ENCODE results near the gene TMEM185B.

Gene TMEM185B

DNA sequence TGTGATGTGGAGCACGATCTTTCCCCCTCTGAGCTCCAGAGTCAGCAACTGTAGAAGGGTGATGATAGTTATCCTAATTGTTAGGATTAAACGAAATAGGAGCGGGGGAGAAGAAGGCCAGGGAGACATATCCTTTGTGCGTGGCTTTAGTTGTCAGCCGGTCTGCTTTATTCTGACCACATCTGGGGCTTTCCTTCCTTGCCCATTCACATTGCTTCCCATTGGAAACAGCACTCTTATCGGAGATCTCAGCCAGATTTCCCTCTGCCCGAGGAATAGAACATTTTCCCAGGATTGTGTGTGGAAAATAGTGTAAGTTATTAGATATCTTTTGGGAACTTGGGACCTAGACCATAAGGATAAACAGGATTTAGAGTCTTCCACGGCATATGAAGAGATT is 31.0 kb upstream of the TMEM185B start:
- no peaks in the 10 kb centered on the region for H3K9me3 ChIP-seq
- no peaks in the 10 kb centered on the region for H3K27me3 ChIP-seq
- peak overlapping the region; percentile 100 for H3K27ac ChIP-seq
- H3K4me1 ChIP-seq (ENCODE audit: control insufficient read depth in 1 of 2, insufficient read depth in 1 of 2, low read depth in 1 of 2, low read length in 1 of 2): peaks cover 69 to 70% of the 10 kb centered on the region in 2 experiments
- TF ChIP-seq, protein P1, sequence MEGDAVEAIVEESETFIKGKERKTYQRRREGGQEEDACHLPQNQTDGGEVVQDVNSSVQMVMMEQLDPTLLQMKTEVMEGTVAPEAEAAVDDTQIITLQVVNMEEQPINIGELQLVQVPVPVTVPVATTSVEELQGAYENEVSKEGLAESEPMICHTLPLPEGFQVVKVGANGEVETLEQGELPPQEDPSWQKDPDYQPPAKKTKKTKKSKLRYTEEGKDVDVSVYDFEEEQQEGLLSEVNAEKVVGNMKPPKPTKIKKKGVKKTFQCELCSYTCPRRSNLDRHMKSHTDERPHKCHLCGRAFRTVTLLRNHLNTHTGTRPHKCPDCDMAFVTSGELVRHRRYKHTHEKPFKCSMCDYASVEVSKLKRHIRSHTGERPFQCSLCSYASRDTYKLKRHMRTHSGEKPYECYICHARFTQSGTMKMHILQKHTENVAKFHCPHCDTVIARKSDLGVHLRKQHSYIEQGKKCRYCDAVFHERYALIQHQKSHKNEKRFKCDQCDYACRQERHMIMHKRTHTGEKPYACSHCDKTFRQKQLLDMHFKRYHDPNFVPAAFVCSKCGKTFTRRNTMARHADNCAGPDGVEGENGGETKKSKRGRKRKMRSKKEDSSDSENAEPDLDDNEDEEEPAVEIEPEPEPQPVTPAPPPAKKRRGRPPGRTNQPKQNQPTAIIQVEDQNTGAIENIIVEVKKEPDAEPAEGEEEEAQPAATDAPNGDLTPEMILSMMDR (IDR thresholded peaks at IDR 0.05): no peak
- H3K36me3 ChIP-seq: no peaks in the 10 kb centered on the region
- H3K4me3 ChIP-seq (ENCODE audit: low read depth in 1 of 2, low read length in 1 of 2): peak overlapping the region; percentile 77 to 80

DNA sequence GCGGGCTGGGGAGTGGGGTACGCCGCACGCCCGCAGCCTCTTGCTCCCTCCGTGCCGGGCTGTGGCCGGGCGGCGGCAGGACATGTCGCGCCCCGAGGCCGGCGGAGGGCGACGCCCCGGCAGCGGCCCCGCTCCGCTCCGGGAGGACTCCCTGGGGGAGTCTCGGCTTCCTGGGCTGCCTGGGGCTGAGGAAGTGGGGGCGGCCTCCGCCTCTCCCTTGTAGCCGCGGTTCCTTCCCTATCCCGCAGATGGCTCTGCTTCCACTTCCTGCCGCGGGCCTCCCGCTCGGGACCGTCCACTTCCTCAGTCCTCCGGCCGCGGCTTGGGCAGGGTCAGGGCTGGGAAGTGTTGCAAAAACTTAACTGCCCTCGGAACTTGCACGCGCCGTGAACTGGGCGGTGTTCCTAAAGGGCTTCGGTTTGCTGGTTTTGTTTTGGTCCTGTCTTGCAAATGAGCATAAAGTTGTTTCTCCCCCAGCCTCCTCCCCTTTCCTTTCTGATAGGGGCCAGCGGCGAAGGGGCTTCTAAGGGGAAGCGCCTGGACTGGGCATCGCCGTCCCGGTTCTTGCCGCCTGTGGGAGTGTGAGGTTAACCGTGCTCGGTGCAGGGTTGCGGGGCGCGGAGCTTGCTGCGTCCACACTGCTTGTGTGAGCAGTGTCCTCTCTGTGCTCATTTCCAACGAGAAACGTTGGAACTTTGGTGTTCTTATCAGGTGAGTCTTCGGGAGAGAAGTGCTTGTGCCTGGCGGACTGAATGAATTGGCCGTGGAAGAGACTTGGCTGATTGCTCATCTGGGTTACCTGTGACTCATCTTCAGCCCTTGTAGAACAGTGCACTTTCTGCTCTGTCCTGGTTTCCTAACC is 30.1 kb upstream of the TMEM185B start:
- H3K4me3 ChIP-seq (ENCODE audit: low read depth in 1 of 2, low read length in 1 of 2): peak overlapping the region; percentile 77 to 80
- TF ChIP-seq, protein P1 (IDR thresholded peaks at IDR 0.05): peak; percentile 77
- H3K9me3 ChIP-seq: no peaks in the 10 kb centered on the region
- peaks cover 64 to 66% of the 10 kb centered on the region in 2 experiments for H3K4me1 ChIP-seq (ENCODE audit: control insufficient read depth in 1 of 2, insufficient read depth in 1 of 2, low read depth in 1 of 2, low read length in 1 of 2)
- no peaks in the 10 kb centered on the region for H3K36me3 ChIP-seq
- no peaks in the 10 kb centered on the region for H3K27me3 ChIP-seq
- peak overlapping the region; percentile 100 for H3K27ac ChIP-seq

DNA sequence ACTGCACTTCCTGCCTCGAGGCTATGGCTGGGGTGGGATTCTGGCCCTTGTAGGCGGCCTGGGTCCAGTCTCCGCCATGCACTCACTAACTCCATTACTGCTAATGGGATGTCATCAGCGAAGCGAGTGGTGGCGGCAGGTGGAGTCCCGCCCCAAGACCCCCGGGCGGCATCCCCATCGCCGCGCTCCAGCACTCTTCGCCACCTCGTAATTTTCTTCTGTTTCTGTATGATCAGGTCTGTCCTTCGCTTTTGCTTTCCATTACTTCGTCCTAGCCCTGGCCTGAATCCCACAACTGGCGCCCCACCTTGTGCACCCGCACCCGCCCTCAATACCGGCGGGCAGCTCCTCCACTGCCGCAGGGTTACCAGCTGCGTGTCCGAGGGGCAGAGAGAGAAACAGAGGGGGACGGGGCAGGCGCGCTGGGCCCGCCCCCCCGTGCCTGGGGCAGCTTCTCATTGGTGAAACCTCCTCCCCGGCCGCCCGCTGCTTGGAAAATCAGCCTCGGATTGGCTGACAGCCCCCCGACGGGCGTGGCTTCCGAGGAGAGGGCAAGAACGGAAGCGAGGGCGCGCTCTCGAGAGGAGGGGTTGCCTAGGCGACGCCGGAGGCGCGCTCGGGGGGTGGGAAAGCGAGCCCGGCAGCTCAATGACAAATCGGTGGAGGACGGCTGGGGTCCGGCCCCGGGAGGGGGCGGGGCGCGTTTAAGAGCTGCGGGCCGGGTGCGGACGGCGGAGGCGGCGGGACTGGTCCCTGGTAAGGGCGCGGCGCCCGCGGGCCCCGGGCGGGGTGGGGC is 29.2 kb upstream of the TMEM185B start, which contains the start of gene RALB:
TSS of gene RALB (plus strand) at position 628 of the 796 bp plus-strand sequence. CDS start 25,813 bp downstream, outside the sequence.
- Histone ChIP-seq H3K27me3 (no peaks in the 10 kb centered on the region), H3K4me1 (ENCODE audit: control insufficient read depth in 1 of 2, insufficient read depth in 1 of 2, low read depth in 1 of 2, low read length in 1 of 2) (peaks cover 56 to 57% of the 10 kb centered on the region in 2 experiments), H3K27ac (peak within 1 kb of the TSS; percentile 100), H3K9me3 (no peaks in the 10 kb centered on the region), H3K4me3 (ENCODE audit: low read depth in 1 of 2, low read length in 1 of 2) (peak within 1 kb of the TSS; percentile 77 to 80), H3K36me3 (no peaks in the 10 kb centered on the region)
- TF ChIP-seq, protein P1 (IDR thresholded peaks at IDR 0.05): no peak

GRCh38 chr2:120251880-120252224 is 28.7 kb upstream of the TMEM185B start:
- Histone ChIP-seq H3K36me3 (no peaks in the 10 kb centered on the region), H3K9me3 (no peaks in the 10 kb centered on the region), H3K4me3 (ENCODE audit: low read depth in 1 of 2, low read length in 1 of 2) (peak overlapping the region; percentile 77 to 80), H3K27me3 (no peaks in the 10 kb centered on the region), H3K27ac (peak overlapping the region; percentile 100), H3K4me1 (ENCODE audit: control insufficient read depth in 1 of 2, insufficient read depth in 1 of 2, low read depth in 1 of 2, low read length in 1 of 2) (peaks cover 50 to 52% of the 10 kb centered on the region in 2 experiments)
- TF ChIP-seq, protein P1 (IDR thresholded peaks at IDR 0.05): no peak

DNA sequence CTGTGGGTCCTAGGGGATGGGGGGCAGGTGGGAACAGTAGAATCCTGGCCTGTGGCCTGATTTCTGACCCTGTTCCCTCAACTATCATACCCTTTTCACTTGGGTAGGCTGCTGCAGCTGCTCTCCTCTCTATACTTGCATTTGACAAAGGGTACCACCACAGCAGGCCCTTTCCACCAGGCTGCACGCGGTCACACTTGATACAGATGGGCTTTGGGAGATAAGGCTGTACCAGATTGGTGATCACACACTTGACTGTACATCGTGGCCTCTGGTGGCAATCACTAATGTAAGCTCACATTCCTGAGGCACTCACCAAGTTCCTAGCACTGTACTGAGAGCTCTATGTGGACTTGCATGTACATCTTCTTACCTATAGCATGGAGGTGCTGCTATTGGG is 27.9 kb upstream of the TMEM185B start:
- H3K36me3 ChIP-seq: no peaks in the 10 kb centered on the region
- peak overlapping the region in 1 of 2 experiments; percentile 80 for H3K4me3 ChIP-seq (ENCODE audit: low read depth in 1 of 2, low read length in 1 of 2)
- TF ChIP-seq, protein P1 (IDR thresholded peaks at IDR 0.05): no peak
- H3K9me3 ChIP-seq: no peaks in the 10 kb centered on the region
- peaks cover 42 to 44% of the 10 kb centered on the region in 2 experiments for H3K4me1 ChIP-seq (ENCODE audit: control insufficient read depth in 1 of 2, insufficient read depth in 1 of 2, low read depth in 1 of 2, low read length in 1 of 2)
- H3K27me3 ChIP-seq: no peaks in the 10 kb centered on the region
- H3K27ac ChIP-seq: peak overlapping the region; percentile 100
